GM23338 (cell line): ENCODE measurements around the gene PTBP3.

Source experiments
- CREB1 ChIP-seq: fragments of 250-450 bp; sonication (Bioruptor Pico); IDR thresholded peaks from 2 replicates; pipeline ENCODE4 v1.5.0; 2020; ENCODE audit warnings: low read depth, mild to moderate bottlenecking, moderate library complexity
- EZH2 ChIP-seq: fragments of 200-600 bp; sonication (generic); IDR thresholded peaks from one replicate; pipeline ENCODE4 v1.8.0; 2017; ENCODE audit warnings: antibody characterized with exemption, mild to moderate bottlenecking, low read depth; ENCODE audit not compliant: unreplicated experiment
- EZH2phosphoT487 ChIP-seq: fragments of 200-600 bp; sonication (generic); IDR thresholded peaks from one replicate; pipeline ENCODE4 v1.8.1; 2018; ENCODE audit warnings: antibody characterized with exemption; ENCODE audit not compliant: unreplicated experiment
- JUNB ChIP-seq: IDR thresholded peaks from one replicate; pipeline ENCODE4 v1.6.1; 2016; ENCODE audit warnings: antibody characterized with exemption; ENCODE audit not compliant: unreplicated experiment
- POLR2AphosphoS5 ChIP-seq: IDR thresholded peaks from 2 replicates; pipeline ENCODE4 v1.6.1; 2016; ENCODE audit warnings: antibody characterized with exemption, low read depth
- STAT1 ChIP-seq: IDR thresholded peaks from one replicate; pipeline ENCODE4 v1.6.1; 2016; ENCODE audit warnings: antibody characterized with exemption; ENCODE audit not compliant: unreplicated experiment
- TF ChIP-seq, protein P1 (sequence below), 2 experiments: fragments of 200-600 bp in 1 of 2; sonication (generic) in 1 of 2; conservative IDR thresholded peaks; 2 replicates each; pipeline versions ENCODE4 v1.5.1 to v1.6.1; 2016 to 2017; ENCODE audit warnings: antibody characterized with exemption in 2 of 2, low read depth in 2 of 2, mild to moderate bottlenecking in 2 of 2, moderate library complexity in 1 of 2
- TF ChIP-seq, protein P2 (sequence below): IDR thresholded peaks from one replicate; pipeline ENCODE4 v1.6.1; 2018; ENCODE audit warnings: antibody characterized with exemption; ENCODE audit not compliant: unreplicated experiment
- TF ChIP-seq, protein P3 (sequence below): IDR thresholded peaks from 2 replicates; pipeline ENCODE4 v1.6.1; 2016; ENCODE audit warnings: antibody characterized with exemption
- TF ChIP-seq, protein P4 (sequence below): fragments of 250-450 bp; sonication (Bioruptor Pico); IDR thresholded peaks from 2 replicates; pipeline ENCODE4 v1.5.0; 2020; ENCODE audit warnings: mild to moderate bottlenecking, moderate library complexity

DNA sequence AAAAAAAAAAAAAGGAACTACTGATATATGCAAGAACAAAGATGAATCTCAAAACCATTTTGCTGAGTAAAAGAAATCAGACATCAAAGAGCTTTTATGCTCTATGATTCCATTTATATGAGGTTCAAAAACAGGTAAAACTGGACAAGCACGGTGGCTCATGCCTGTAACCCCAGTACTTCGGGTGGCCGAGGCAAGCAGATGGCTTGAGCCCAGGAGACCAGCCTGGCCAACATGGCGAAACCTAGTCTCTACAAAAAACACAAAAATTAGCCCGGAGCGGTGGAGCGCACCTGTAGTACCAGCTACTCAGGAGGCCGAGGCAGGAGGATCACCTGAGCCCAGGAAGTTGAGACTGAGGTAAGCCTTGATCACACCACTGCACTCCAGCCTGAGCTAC, 7.8 kb downstream of the PTBP3 start:
- TF ChIP-seq EZH2, result no peak
- TF ChIP-seq CREB1 (CRISPR knock-in tag), result no peak
- no peak for TF ChIP-seq POLR2AphosphoS5
- TF ChIP-seq, protein P1, sequence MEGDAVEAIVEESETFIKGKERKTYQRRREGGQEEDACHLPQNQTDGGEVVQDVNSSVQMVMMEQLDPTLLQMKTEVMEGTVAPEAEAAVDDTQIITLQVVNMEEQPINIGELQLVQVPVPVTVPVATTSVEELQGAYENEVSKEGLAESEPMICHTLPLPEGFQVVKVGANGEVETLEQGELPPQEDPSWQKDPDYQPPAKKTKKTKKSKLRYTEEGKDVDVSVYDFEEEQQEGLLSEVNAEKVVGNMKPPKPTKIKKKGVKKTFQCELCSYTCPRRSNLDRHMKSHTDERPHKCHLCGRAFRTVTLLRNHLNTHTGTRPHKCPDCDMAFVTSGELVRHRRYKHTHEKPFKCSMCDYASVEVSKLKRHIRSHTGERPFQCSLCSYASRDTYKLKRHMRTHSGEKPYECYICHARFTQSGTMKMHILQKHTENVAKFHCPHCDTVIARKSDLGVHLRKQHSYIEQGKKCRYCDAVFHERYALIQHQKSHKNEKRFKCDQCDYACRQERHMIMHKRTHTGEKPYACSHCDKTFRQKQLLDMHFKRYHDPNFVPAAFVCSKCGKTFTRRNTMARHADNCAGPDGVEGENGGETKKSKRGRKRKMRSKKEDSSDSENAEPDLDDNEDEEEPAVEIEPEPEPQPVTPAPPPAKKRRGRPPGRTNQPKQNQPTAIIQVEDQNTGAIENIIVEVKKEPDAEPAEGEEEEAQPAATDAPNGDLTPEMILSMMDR (conservative IDR thresholded peaks at IDR 0.05; ENCODE audit: low read depth in 2 of 2), result no peak
- no peak for TF ChIP-seq JUNB
- TF ChIP-seq, protein P2, sequence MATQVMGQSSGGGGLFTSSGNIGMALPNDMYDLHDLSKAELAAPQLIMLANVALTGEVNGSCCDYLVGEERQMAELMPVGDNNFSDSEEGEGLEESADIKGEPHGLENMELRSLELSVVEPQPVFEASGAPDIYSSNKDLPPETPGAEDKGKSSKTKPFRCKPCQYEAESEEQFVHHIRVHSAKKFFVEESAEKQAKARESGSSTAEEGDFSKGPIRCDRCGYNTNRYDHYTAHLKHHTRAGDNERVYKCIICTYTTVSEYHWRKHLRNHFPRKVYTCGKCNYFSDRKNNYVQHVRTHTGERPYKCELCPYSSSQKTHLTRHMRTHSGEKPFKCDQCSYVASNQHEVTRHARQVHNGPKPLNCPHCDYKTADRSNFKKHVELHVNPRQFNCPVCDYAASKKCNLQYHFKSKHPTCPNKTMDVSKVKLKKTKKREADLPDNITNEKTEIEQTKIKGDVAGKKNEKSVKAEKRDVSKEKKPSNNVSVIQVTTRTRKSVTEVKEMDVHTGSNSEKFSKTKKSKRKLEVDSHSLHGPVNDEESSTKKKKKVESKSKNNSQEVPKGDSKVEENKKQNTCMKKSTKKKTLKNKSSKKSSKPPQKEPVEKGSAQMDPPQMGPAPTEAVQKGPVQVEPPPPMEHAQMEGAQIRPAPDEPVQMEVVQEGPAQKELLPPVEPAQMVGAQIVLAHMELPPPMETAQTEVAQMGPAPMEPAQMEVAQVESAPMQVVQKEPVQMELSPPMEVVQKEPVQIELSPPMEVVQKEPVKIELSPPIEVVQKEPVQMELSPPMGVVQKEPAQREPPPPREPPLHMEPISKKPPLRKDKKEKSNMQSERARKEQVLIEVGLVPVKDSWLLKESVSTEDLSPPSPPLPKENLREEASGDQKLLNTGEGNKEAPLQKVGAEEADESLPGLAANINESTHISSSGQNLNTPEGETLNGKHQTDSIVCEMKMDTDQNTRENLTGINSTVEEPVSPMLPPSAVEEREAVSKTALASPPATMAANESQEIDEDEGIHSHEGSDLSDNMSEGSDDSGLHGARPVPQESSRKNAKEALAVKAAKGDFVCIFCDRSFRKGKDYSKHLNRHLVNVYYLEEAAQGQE, result no peak
- TF ChIP-seq, protein P3, sequence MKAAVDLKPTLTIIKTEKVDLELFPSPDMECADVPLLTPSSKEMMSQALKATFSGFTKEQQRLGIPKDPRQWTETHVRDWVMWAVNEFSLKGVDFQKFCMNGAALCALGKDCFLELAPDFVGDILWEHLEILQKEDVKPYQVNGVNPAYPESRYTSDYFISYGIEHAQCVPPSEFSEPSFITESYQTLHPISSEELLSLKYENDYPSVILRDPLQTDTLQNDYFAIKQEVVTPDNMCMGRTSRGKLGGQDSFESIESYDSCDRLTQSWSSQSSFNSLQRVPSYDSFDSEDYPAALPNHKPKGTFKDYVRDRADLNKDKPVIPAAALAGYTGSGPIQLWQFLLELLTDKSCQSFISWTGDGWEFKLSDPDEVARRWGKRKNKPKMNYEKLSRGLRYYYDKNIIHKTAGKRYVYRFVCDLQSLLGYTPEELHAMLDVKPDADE, result no peak
- no peak for TF ChIP-seq STAT1
- TF ChIP-seq, protein P4, sequence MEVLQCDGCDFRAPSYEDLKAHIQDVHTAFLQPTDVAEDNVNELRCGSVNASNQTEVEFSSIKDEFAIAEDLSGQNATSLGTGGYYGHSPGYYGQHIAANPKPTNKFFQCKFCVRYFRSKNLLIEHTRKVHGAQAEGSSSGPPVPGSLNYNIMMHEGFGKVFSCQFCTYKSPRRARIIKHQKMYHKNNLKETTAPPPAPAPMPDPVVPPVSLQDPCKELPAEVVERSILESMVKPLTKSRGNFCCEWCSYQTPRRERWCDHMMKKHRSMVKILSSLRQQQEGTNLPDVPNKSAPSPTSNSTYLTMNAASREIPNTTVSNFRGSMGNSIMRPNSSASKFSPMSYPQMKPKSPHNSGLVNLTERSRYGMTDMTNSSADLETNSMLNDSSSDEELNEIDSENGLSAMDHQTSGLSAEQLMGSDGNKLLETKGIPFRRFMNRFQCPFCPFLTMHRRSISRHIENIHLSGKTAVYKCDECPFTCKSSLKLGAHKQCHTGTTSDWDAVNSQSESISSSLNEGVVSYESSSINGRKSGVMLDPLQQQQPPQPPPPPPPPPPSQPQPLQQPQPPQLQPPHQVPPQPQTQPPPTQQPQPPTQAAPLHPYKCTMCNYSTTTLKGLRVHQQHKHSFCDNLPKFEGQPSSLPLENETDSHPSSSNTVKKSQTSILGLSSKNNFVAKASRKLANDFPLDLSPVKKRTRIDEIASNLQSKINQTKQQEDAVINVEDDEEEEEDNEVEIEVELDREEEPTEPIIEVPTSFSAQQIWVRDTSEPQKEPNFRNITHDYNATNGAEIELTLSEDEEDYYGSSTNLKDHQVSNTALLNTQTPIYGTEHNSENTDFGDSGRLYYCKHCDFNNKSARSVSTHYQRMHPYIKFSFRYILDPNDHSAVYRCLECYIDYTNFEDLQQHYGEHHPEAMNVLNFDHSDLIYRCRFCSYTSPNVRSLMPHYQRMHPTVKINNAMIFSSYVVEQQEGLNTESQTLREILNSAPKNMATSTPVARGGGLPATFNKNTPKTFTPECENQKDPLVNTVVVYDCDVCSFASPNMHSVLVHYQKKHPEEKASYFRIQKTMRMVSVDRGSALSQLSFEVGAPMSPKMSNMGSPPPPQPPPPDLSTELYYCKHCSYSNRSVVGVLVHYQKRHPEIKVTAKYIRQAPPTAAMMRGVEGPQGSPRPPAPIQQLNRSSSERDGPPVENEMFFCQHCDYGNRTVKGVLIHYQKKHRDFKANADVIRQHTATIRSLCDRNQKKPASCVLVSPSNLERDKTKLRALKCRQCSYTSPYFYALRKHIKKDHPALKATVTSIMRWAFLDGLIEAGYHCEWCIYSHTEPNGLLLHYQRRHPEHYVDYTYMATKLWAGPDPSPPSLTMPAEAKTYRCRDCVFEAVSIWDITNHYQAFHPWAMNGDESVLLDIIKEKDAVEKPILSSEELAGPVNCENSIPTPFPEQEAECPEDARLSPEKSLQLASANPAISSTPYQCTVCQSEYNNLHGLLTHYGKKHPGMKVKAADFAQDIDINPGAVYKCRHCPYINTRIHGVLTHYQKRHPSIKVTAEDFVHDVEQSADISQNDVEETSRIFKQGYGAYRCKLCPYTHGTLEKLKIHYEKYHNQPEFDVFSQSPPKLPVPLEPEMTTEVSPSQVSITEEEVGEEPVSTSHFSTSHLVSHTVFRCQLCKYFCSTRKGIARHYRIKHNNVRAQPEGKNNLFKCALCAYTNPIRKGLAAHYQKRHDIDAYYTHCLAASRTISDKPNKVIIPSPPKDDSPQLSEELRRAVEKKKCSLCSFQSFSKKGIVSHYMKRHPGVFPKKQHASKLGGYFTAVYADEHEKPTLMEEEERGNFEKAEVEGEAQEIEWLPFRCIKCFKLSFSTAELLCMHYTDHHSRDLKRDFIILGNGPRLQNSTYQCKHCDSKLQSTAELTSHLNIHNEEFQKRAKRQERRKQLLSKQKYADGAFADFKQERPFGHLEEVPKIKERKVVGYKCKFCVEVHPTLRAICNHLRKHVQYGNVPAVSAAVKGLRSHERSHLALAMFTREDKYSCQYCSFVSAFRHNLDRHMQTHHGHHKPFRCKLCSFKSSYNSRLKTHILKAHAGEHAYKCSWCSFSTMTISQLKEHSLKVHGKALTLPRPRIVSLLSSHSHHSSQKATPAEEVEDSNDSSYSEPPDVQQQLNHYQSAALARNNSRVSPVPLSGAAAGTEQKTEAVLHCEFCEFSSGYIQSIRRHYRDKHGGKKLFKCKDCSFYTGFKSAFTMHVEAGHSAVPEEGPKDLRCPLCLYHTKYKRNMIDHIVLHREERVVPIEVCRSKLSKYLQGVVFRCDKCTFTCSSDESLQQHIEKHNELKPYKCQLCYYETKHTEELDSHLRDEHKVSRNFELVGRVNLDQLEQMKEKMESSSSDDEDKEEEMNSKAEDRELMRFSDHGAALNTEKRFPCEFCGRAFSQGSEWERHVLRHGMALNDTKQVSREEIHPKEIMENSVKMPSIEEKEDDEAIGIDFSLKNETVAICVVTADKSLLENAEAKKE (CRISPR knock-in tag), result no peak
- no peak for TF ChIP-seq EZH2phosphoT487
